K562 (cell line): Measurements from ENCODE around the gene ERC2.

Experiments
- CEBPZ ChIP-seq: fragments of 150-350 bp; IDR thresholded peaks from 2 replicates; pipeline ENCODE4 v1.6.1; 2014; ENCODE audit warnings: low read depth, mild to moderate bottlenecking, low read length, borderline replicate concordance
- ETS2 ChIP-seq: IDR thresholded peaks from 2 replicates; pipeline ENCODE4 v1.6.1; 2016; ENCODE audit warnings: borderline replicate concordance, missing genetic modification characterization, mild to moderate bottlenecking, moderate library complexity, missing compliant biosample characterization; ENCODE audit not compliant: poor library complexity, severe bottlenecking
- EZH2 ChIP-seq: IDR thresholded peaks from 2 replicates; pipeline ENCODE4 v1.6.1; 2012; ENCODE audit warnings: low read depth, mild to moderate bottlenecking, inconsistent platforms, low read length, borderline replicate concordance
- GABPB1 ChIP-seq: sonication (generic); formaldehyde crosslinking; IDR thresholded peaks from 2 replicates; pipeline ENCODE4 v1.8.0; 2022; ENCODE audit warnings: mild to moderate bottlenecking, missing genetic modification reagents
- GTF2F1 ChIP-seq: IDR thresholded peaks from 2 replicates; pipeline ENCODE4 v1.6.1; 2011; ENCODE audit warnings: low read depth, low read length, improper control_type of control experiment
- MYC ChIP-seq, 2 experiments: fragments of 250-450 bp in 1 of 2; sonication (Bioruptor Pico) in 1 of 2; IDR thresholded peaks; 2 replicates each; pipeline versions ENCODE4 v1.5.1 to v1.6.1; 2012 to 2021; ENCODE audit warnings: low read depth in 2 of 2, borderline replicate concordance in 1 of 2, improper control_type of control experiment in 1 of 2, low read length in 1 of 2, mild to moderate bottlenecking in 1 of 2, moderate library complexity in 1 of 2
- POLR2AphosphoS2 ChIP-seq: IDR thresholded peaks from 2 replicates; pipeline ENCODE4 v1.6.1; 2012; ENCODE audit warnings: low read length, improper control_type of control experiment
- POLR2AphosphoS5 ChIP-seq: IDR thresholded peaks from 2 replicates; pipeline ENCODE4 v1.6.1; 2011; ENCODE audit warnings: mild to moderate bottlenecking, low read depth, low read length, moderate library complexity; ENCODE audit not compliant: control insufficient read depth, insufficient read depth
- TCFL5 ChIP-seq: fragments of 250-450 bp; sonication (Bioruptor Pico); conservative IDR thresholded peaks from 2 replicates; pipeline ENCODE4 v1.6.1; 2021; ENCODE audit warnings: mild to moderate bottlenecking, moderate library complexity, matching md5 sums
- ZFP1 ChIP-seq: fragments of 450-650 bp; formaldehyde crosslinking; IDR thresholded peaks from 2 replicates; pipeline ENCODE4 v1.4.0; 2020; ENCODE audit warnings: mild to moderate bottlenecking, mixed read lengths
- TF ChIP-seq, protein P1 (sequence below), 3 experiments: IDR thresholded peaks in 2 of 3; conservative IDR thresholded peaks in 1 of 3; 2 replicates each; pipeline ENCODE4 v1.5.1; 2011 to 2012; ENCODE audit warnings: low read length in 3 of 3, mild to moderate bottlenecking in 3 of 3, control low read depth in 2 of 3, improper control_type of control experiment in 1 of 3, inconsistent platforms in 1 of 3, low read depth in 1 of 3, mixed read lengths in 1 of 3, moderate library complexity in 1 of 3; ENCODE audit not compliant: insufficient read depth in 2 of 3

DNA sequence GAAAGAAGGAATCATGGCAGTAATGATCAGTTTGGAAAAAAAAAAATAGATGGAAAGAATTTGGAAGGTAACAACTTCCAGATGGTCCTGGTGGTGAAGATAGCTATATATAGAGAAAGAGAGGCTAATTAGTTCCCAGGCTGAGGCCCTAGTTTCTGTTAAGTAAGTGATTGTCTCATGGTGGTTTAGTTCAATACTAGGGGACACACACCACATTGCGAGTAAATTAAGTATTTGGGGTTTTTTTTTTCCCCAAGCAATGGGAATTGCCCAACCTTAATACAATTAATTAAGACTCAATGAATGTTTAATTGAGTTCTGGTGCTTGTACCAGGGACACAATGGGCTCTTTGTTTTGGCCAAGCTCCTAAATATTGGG is 837.4 kb downstream of the ERC2 start:
- TF ChIP-seq GTF2F1: no peak
- no peak for TF ChIP-seq EZH2
- no peak for TF ChIP-seq POLR2AphosphoS5
- TF ChIP-seq CEBPZ: no peak
- TF ChIP-seq, protein P1, sequence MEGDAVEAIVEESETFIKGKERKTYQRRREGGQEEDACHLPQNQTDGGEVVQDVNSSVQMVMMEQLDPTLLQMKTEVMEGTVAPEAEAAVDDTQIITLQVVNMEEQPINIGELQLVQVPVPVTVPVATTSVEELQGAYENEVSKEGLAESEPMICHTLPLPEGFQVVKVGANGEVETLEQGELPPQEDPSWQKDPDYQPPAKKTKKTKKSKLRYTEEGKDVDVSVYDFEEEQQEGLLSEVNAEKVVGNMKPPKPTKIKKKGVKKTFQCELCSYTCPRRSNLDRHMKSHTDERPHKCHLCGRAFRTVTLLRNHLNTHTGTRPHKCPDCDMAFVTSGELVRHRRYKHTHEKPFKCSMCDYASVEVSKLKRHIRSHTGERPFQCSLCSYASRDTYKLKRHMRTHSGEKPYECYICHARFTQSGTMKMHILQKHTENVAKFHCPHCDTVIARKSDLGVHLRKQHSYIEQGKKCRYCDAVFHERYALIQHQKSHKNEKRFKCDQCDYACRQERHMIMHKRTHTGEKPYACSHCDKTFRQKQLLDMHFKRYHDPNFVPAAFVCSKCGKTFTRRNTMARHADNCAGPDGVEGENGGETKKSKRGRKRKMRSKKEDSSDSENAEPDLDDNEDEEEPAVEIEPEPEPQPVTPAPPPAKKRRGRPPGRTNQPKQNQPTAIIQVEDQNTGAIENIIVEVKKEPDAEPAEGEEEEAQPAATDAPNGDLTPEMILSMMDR (IDR thresholded peaks at IDR 0.05 in 2 of 3, conservative IDR thresholded peaks at IDR 0.05 in 1 of 3; ENCODE audit: insufficient read depth in 2 of 3, low read depth in 1 of 3, low read length in 3 of 3): no peak
- no peak for TF ChIP-seq POLR2AphosphoS2
- TF ChIP-seq ZFP1: no peak
- TF ChIP-seq MYC (IDR thresholded peaks at IDR 0.05; ENCODE audit: low read depth, low read length): no peak
- TF ChIP-seq MYC (CRISPR knock-in tag; IDR thresholded peaks at IDR 0.05; ENCODE audit: borderline replicate concordance, low read depth): no peak
- no peak for TF ChIP-seq GABPB1 (CRISPR knock-in tag)
- no peak for TF ChIP-seq ETS2 (tag)
- TF ChIP-seq TCFL5 (CRISPR knock-in tag): no peak
